ENCODE results near the gene LRRC49.

DNA sequence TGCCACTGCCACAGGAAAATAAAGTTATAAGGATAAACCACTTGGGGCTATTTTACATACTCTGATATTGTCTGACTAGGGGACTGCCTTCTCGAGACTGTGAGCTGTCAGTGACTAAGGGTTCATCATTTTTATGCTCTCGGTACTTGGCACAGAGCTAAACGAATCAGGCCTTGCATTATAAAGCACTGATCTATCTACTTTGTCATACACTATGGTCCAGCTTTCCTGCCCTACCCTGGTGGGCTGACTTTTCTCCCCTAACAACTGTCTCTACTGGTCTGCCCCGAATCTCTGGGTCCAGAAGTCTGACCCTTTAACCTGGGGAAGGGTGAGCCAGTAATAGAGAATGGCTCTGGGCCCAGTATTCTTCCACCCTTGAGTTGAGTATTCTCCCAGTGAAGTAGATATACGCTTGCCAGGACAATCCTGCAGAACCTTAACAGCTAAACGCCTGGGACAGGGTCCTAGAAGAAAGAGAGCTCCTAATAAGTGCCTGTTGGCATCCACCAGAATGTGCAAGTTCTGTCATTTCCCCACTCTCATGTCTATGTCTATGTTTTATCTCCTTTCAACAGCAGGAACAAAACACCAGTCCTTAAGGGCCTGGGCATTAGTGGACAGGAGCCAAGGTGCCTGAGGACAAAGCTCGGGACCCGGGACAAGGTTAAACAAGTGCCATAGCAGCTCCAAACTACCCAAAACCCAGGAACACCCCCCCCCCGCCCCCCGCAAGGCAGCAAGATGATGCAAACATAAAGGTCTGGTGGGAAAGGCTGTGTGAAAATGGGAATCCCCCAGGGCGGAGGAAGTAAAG lies 39.9 kb upstream of the LRRC49 start:
- TF ChIP-seq, protein P1, sequence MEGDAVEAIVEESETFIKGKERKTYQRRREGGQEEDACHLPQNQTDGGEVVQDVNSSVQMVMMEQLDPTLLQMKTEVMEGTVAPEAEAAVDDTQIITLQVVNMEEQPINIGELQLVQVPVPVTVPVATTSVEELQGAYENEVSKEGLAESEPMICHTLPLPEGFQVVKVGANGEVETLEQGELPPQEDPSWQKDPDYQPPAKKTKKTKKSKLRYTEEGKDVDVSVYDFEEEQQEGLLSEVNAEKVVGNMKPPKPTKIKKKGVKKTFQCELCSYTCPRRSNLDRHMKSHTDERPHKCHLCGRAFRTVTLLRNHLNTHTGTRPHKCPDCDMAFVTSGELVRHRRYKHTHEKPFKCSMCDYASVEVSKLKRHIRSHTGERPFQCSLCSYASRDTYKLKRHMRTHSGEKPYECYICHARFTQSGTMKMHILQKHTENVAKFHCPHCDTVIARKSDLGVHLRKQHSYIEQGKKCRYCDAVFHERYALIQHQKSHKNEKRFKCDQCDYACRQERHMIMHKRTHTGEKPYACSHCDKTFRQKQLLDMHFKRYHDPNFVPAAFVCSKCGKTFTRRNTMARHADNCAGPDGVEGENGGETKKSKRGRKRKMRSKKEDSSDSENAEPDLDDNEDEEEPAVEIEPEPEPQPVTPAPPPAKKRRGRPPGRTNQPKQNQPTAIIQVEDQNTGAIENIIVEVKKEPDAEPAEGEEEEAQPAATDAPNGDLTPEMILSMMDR (conservative IDR thresholded peaks at IDR 0.05 in 1 of 2, IDR thresholded peaks at IDR 0.05 in 1 of 2; ENCODE audit: extremely low read depth in 1 of 2, insufficient read depth in 1 of 2, low read depth in 1 of 2, low read length in 2 of 2) = no peak
- TF ChIP-seq EZH2 (IDR thresholded peaks at IDR 0.05; ENCODE audit: borderline replicate concordance, low read length) = no peak
